GM18502 (cell line): Measurements from ENCODE around the gene MYO3B.

ENCODE experiments used
- ATAC-seq: cut with Tn5 transposase; IDR thresholded peaks from one replicate; pipeline ENCODE4 v1.9.1; 2021; ENCODE audit warnings: mild to moderate bottlenecking; ENCODE audit not compliant: unreplicated experiment, poor library complexity

MYO3B gene

DNA sequence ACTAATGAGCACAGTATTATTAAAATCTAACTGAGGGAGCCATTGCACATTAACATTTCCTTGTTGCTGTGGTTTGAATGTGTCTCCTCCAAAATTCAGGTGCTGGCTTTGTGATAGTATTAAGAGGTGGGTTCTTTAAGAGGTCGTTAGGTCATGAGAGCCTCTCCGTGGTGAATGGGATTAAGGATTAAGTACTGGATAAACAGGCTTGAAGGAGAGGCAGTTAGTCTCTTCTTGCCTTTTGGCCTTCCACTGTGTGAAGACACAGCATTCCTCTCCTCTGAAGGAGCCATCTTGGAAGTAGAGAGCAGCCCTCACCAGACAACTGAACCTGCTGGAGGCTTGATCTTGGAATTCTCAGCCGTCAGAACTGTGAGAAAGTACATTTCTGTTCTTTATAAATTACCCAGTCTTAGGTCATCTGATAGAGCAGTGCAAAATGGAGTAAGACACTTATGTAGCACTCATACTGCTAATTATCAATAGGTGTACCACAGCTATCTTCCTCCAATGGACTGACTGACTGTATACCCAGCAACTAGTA is 182.7 kb downstream of the MYO3B start:
- no peak for ATAC-seq

- ATAC-seq: no peak
Observed at GRCh38 chr2:170361090-170361936, 183.4 kb downstream of the MYO3B start.

DNA sequence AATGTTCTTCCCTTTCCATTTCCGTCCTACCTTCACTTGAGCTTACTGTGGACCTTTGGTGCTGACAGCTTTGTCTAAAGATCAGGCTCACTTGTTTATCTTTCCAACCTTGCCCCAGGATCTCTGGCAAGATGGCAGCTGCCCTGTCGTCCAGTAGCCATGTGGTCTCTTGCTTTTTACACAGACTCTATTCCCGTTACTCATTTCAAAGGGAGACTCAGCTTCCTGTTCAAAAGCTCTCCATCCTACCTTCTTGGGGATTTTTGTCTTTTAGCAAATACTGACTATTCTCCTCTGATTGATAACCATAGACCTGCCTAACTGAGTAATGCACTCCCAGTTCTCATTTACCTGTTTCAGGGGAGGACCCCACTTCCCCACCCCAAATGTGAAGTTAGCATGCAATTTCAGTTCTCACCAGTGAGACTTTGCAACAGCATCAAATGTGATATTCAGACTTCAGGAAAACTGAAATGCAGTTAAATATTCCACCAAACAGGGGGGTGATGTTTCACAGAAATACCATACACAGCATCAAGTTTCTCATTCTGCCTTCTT is 184.4 kb downstream of the MYO3B start:
- no peak for ATAC-seq

DNA sequence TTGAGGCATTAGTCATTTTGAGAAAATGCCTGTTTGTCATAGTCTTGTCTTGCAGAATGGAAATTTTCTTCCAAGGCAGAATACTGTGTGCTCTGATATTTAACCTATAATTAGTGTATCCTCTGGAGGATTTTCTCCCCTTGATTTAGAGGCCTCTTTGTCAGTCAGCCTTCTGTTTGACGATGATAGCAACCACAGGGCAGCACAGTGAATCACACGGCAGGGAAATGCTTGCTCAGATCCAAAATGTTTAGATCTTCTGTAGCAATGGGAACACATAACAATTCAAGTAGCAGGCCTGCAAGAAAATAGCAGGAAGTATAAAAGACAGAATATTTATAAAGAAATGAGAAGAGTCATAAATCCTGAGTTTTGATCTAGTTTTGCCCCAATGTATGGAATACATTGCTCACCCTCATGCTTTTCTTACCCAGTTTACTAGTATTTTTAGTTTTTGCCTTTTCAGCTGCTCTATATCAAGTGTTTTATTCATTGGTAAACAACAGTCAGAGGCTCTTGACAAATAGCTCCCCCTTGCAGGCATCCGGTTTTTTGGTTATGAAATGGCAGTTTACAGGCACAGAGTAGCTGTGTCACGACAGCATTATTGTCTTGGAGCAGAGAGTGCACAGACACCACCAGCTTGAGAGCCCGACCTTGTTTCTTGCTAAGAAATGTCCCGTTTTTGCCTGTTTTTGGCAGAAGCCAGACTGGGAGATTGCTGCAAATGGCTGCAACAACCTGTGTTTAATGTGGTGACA is 185.1 kb downstream of the MYO3B start:
- no peak for ATAC-seq

DNA sequence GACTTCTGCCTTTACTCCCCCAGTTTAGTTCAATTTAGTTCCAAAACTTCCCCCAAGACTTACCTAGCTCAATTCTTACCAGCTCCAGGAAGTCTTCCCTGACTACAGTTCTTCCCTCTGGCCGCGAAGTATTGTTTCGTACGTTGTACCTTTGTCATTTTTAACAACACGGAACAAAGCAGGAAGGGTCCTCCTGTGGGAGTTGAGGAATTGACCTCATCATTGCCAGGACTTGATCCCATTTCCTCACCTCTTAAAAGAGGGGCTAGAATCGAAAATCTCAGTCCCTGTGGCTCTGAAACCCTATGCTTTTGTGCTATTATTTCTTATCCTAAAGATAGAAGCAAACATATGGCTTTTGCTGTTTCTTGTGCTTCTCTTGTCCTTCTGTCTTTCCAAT is 187.1 kb downstream of the MYO3B start:
- no peak for ATAC-seq

- ATAC-seq: no peak
Observed at GRCh38 chr2:170365686-170366085, 187.7 kb downstream of the MYO3B start.

DNA sequence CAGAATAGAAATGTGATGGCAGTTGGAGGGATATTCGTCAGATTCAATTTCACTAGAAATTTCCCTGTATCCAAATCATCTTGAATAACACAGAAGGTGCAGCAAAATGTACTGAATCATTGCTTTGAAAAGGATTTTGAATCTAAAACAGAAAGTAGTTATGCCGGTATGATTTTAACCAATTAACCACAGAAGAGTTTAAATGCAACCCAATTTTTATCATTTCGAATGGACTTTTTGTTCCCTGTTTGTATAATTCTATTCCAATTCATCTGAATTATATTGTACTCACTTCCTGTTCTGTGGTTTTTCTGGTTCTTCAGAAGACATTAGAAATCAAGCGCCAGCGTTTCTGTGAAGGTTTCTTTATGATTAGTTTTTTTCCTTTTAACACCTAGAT is 190.4 kb downstream of the MYO3B start:
- no peak for ATAC-seq

DNA sequence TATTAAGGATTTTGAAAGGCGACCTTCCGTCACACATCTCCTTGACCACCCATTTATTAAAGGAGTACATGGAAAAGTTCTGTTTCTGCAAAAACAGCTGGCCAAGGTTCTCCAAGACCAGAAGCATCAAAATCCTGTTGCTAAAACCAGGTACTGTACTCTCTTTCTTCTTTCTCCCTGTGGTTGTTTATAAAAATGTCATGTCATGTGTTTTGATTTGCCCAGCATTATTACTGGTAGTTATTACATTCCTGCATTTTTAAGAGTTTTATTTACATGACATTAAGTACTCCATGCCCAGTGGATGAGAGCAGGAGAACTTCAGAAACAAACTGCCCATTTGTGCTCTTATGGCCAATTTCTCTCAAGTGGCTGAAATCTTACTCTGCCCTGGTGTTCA is 191.3 kb downstream of the MYO3B start:
- no peak for ATAC-seq

DNA sequence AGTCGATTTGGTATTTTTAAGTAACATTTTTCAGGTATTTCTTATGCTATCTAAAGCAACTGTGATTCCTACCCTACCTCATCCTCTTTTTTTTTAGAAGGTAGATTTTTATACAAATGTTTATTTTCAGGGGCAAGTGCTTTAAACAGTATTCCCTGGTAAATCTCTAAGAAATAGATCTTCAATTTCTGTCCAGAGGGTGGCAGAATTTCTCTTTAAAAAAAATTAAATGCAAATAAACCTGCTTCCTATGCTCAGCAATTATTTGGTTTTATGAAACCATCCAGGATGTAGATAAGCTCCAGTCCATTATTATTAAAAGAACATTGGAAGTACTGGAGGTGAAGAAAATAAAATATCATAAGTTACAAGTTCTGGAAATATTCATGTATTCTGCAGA is 191.9 kb downstream of the MYO3B start:
- no peak for ATAC-seq

GRCh38 chr2:170371231-170371998 is 193.5 kb downstream of the MYO3B start:
- ATAC-seq: no peak

- ATAC-seq: no peak
Observed at GRCh38 chr2:170375192-170375591, 197.2 kb downstream of the MYO3B start.

- ATAC-seq: no peak
Observed at GRCh38 chr2:170377500-170378207, 199.7 kb downstream of the MYO3B start.

DNA sequence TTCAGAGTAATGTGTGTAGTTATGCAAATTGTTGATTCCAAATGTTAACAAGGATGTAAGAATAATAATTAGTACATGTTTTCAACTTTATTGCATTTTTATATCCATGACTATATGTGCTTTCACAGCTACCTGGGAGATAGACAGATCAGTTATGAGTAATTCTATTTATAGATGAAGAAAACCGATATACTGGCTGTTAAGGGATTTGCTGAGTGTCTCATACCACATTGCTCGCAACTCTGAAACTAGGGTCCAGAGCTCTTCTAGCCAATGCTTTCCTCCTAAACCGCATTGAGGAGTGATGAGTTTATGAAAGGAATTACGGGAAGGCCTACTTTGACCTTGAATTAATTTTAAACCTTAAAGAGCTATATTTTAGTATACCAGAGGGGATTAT is 202.3 kb downstream of the MYO3B start:
- ATAC-seq: no peak

GRCh38 chr2:170381678-170382077 is 203.7 kb downstream of the MYO3B start:
- no peak for ATAC-seq

DNA sequence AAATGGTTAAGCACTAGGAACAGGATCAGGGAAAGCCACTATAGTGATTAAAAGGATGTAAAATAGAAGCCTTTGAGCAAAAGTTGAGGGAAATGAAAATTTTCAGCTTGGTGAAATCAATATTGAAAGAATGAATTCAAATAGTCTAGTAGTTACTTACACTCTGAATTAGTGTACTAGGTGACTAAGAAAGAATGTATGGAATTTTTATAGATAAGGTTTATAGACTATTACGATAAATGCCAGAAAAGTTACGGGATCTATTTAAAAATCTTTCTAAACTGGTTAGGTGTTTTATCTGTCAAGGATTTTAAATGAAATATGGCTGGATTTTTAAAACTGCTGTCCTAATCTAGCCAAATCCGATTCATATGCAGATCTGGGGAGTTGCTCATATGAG is 208.6 kb downstream of the MYO3B start:
- ATAC-seq: no peak

- no peak for ATAC-seq
Observed at GRCh38 chr2:170391018-170391417, 213.1 kb downstream of the MYO3B start.

DNA sequence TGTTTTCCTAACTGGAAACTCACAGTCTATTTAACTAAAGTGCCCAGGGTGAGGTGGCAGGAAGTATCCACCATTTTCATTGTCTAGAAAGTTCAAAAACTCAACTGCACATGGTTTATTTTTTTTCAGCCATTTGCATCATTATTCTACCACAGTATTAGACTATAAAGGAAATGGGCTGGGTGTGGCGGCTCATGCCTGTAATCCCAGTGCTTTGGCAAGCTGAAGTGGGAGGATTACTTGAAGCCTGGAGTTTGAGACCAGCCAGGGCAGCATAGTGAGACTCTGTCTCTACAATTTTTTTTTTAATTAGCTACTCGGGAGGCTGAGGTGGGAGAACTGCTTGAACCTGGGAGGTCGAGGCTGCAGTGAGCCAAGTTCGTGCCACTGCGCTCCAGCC is 213.8 kb downstream of the MYO3B start:
- ATAC-seq: no peak

DNA sequence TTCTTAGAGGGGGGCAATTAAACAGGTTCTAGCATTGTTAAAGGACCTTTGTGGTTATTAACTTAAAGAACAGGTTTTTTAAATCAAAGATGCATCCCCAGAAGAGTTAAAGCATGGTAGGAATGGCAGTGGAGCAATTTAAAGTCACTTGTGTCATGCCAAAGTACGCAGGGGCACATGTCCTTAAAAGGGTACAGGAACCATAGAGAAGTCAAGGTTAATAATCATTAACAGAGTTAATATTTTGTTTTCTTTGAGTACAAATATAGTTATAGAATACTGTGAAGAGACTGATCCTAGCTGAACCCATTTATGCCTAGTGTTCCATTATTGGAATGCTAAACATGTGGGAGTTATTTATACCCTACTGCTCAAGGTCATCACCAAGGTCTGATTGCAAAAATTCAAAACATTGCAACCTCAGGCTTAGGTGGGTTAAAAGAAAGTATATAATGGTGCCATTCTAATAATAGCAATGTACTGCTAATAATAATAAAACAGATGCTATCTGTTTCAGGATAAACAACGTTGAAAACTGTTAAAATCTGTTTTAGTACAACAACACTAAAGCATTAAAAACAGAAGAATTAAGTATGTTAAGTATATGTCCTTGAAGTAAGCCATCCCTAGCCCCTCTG is 216.0 kb downstream of the MYO3B start:
- ATAC-seq: no peak

DNA sequence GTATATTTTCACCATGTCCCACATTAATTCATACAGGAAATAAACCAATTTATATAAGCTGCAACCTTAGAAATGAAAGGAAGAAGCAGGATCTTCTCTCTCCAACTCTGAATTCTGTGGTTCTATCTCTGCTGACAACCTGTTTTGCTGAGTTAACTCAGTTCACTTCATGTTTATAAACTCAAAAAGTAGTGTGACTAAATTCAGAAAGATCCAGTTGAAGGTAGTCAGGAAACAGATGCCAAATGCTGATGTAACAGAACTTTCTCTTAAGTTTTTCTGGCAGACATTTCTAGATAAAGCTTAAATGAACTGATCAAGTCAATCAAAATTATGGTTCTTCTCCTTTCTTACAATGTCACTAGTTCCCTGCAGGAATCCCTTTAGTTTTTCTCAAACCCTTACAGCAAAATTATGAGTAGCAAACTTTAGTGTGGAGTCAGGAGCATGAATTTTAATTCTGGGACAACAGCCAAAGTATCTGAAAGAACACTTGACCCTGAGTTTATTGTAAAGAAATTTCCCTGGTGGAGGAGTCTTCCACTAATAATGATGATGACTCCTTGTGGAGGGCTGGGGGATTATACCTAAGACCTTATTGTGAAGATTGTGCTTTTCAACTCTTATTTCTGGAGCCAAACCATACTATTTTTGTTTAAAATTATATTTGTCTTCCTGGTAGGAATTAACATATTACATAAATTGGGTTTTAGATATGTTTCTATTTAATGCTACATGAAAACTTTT is 216.9 kb downstream of the MYO3B start:
- no peak for ATAC-seq
